Spinal cord (tissue), 10 donors: ENCODE measurements around the gene DYSF. TPM values are rescaled to one million over a fixed set of nuclear protein-coding genes. Genes with fewer than 3 reads are reported as not detected.

ENCODE experiments used
- DNase-seq, 6 donors: peaks; one replicate each; pipeline versions ENCODE4 v3.0.0 to v3.0.0-alpha.2; 2013 to 2015; ENCODE audit warnings: low spot score in 6 of 6, low read depth in 4 of 6
- H3K27ac ChIP-seq: one replicate; pipeline ENCODE4 v1.5.1; 2013; ENCODE audit warnings: low read depth, low read length, control low read depth
- H3K27me3 ChIP-seq: one replicate; pipeline ENCODE4 v1.6.1; 2013; ENCODE audit warnings: low read length; ENCODE audit not compliant: control insufficient read depth, insufficient read depth
- H3K36me3 ChIP-seq: one replicate; pipeline ENCODE4 v1.6.1; 2013; ENCODE audit warnings: low read length; ENCODE audit not compliant: control insufficient read depth, insufficient read depth
- H3K4me1 ChIP-seq: one replicate; pipeline ENCODE4 v1.6.1; 2013; ENCODE audit warnings: low read length; ENCODE audit not compliant: control insufficient read depth, insufficient read depth
- H3K4me3 ChIP-seq: one replicate; pipeline ENCODE4 v1.5.1; 2013; ENCODE audit warnings: low read depth, low read length, control low read depth
- H3K9me3 ChIP-seq: one replicate; pipeline ENCODE4 v1.6.1; 2013; ENCODE audit warnings: low read length; ENCODE audit not compliant: control insufficient read depth, insufficient read depth
- WGBS: methylation state at CpG from one replicate; pipeline ENCODE4 v1.1.5; 2013; ENCODE audit warnings: missing lambda C conversion rate; ENCODE audit not compliant: insufficient coverage; 5-methylcytosine and 5-hydroxymethylcytosine counted together
- polyA plus RNA-seq, 2 donors: library from polyadenylated mRNA; unstranded; fragments of 120-200 nt; gene quantifications; one replicate each; pipeline ENCODE4 v1.2.1, GENCODE V29; 2013; ENCODE audit not compliant: insufficient read length in 2 of 2
- total RNA-seq, 2 donors: library from RNA; depleted of rRNA in 1 of 2; stranded (reverse); fragments of 120-200 nt in 1 of 2; fragments of >200 nt in 1 of 2; gene quantifications; one replicate each; pipeline versions ENCODE4 v1.2.3 to v1.2.4, GENCODE V29; 2013 to 2014
- donor health status: healthy.

The DYSF gene
- total and polyA plus RNA-seq, 4 donors: 3.5 to 12.0 (median 6.7) TPM

DNA sequence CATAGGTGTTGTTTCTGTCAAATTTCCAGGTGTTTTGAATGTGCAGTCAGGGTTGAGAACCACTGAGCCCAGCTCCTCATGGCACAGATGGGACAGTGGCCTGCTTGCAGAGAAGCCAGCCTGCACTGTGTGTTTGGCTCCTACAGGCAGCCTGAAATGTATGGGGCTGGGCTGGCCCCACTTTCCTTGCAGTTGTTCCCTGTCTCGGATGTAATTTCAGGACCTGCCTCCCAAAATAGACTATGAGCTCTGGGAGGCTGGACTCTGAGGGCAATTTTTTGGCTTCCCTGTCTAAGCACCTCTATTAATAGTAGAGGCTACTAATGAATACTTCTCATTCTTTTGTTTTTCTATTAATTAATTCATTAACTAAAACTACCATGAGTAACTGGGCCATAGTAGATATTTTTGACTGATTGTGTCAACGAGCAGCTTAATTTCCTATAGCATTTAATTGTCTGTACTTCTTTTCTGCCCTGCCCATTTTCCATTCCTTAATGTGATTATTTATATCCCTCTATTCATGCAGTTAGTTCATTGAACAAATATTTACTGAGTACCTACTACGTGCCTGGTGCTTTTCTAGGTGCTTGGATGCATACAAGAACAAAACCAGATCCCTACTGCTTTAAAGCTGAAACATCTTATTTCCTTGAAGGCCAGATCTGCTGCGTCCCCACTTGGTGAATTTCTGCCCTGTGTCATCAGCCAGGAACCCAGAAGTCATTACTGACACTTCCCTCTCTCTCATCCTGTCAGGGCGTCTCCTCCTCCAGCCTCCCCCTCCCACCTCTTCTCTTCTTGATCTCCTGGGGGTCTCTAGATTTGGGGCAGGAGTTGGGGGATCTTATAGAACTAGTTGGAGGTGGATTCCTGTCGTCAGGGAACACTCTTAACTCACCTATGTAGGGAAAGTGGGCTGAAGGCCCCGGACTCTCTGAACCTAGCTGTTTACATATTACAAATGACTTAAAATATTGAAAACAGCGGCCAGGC, 16.3 kb downstream of the DYSF start:
- peaks cover 44% of the 10 kb centered on the region for H3K27me3 ChIP-seq
- H3K4me3 ChIP-seq: no peak overlapping the region
- WGBS: 81% methylated on average over 2 of the region's 8 CpGs
- peaks cover 9% of the 10 kb centered on the region for H3K4me1 ChIP-seq
- no peak for DNase-seq
- H3K27ac ChIP-seq: no peak overlapping the region
- H3K9me3 ChIP-seq: no peaks in the 10 kb centered on the region
- H3K36me3 ChIP-seq: no peaks in the 10 kb centered on the region

DNA sequence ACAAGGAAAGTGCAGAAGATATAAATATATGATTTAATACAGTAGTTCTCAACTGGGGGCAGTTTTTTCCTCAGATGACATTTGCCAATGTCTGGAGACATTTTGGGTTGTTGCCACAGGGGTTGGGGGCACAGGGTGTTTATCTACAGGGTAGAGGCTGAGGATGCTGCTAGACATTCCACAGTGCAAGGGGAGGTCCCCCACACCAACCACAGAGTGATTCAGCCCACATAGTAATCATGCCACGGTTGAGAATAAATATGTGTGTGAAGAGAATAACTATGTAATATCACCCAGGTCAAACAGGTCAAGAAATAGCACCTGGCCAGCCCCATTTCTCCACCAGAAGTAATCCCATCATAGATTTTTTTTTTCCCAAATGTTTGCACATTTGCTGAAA, 17.9 kb downstream of the DYSF start:
- no peaks in the 10 kb centered on the region for H3K36me3 ChIP-seq
- H3K27ac ChIP-seq: no peak overlapping the region
- peaks cover 29% of the 10 kb centered on the region for H3K27me3 ChIP-seq
- DNase-seq: no peak
- no CpG with 5 or more reads among the region's 1 CpG for WGBS
- no peak overlapping the region for H3K4me3 ChIP-seq
- no peaks in the 10 kb centered on the region for H3K9me3 ChIP-seq
- peaks cover 3% of the 10 kb centered on the region for H3K4me1 ChIP-seq

GRCh38 chr2:71472019-71472418, 18.7 kb downstream of the DYSF start:
- Histone ChIP-seq H3K36me3 (no peaks in the 10 kb centered on the region), H3K9me3 (no peaks in the 10 kb centered on the region), H3K4me3 (no peak overlapping the region), H3K27ac (no peak overlapping the region), H3K27me3 (peaks cover 22% of the 10 kb centered on the region), H3K4me1 (peaks cover under 1% of the 10 kb centered on the region)
- DNase-seq: no peak
- no CpG with 5 or more reads among the region's 2 CpGs for WGBS

DNA sequence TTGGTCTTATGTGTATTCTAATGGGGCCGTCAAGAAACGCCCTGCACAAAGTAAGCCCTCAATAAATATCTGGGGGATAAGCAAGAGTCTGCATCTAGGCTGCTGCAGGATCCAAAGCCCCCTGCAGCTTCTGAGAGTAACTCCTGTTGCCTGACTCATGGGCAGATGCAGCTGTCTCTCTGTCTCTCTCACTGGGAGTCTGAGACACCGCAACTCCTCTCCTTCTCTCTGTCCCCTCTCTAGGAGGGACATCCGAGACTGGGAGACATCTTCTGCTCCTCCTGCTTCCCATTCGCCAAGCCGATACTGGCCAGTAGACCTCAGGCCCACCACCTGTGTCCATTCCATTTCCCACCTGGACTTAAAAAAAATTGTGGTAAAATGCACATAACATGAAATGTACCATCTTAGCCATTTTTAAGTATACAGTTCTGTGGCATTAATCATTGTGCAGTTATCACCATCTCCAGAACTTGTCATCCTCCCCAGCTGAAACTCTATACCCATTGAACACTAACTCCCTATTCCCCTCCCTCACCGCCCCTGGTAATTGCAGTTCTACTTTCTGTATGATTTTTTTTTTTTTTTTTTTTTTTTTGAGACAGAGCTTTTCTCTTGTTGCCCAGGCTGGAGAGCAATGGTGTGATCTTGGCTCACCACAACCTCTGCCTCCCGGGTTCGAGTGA, 20.1 kb downstream of the DYSF start:
- no peak for DNase-seq
- Histone ChIP-seq H3K4me1 (no peaks in the 10 kb centered on the region), H3K9me3 (peaks cover 3% of the 10 kb centered on the region), H3K27me3 (peaks cover 9% of the 10 kb centered on the region), H3K4me3 (no peak overlapping the region), H3K36me3 (no peaks in the 10 kb centered on the region), H3K27ac (no peak overlapping the region)
- 71% methylated on average over 1 of the region's 9 CpGs for WGBS

DNA sequence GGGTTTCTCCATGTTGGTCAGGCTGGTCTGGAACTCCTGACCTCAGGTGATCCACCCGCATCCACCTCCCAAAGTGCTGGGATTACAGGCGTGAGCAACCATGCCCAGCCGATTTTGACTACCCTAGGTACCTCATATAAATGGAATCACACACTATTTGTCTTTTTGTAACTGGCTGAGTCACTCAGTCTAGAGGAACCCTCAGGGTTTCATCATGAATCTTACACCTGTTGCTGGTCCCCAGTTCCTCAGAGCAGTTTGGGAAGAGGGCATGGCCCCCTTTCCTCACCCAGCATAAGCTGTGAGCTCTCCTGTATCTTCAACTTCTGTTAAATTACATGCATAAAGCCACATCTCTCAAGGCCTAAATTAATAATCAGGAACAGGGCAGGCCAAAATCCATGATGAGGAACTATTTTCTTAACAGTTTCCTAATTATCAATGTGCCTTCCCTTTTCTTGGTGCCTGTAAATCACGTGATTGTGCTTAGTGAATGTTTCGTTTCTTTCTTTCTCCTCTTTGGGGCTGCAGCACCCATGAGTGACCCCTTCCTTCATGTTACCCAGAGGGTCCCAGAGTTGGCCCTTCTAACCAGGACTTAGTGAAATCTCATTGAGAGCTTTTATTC, 20.9 kb downstream of the DYSF start:
- H3K4me1 ChIP-seq: no peaks in the 10 kb centered on the region
- H3K36me3 ChIP-seq: no peaks in the 10 kb centered on the region
- peaks cover 4% of the 10 kb centered on the region for H3K27me3 ChIP-seq
- no CpG with 5 or more reads among the region's 5 CpGs for WGBS
- H3K27ac ChIP-seq: no peak overlapping the region
- H3K9me3 ChIP-seq: peaks cover 3% of the 10 kb centered on the region
- no peak for DNase-seq
- no peak overlapping the region for H3K4me3 ChIP-seq

GRCh38 chr2:71474744-71475397, 21.5 kb downstream of the DYSF start:
- no peak overlapping the region for H3K4me3 ChIP-seq
- 88% methylated on average over 6 of the region's 10 CpGs for WGBS
- H3K9me3 ChIP-seq: peaks cover 3% of the 10 kb centered on the region
- H3K36me3 ChIP-seq: no peaks in the 10 kb centered on the region
- H3K4me1 ChIP-seq: no peaks in the 10 kb centered on the region
- peak in 1 of 6 donors; percentile 21 for DNase-seq
- H3K27ac ChIP-seq: no peak overlapping the region
- no peaks in the 10 kb centered on the region for H3K27me3 ChIP-seq

DNA sequence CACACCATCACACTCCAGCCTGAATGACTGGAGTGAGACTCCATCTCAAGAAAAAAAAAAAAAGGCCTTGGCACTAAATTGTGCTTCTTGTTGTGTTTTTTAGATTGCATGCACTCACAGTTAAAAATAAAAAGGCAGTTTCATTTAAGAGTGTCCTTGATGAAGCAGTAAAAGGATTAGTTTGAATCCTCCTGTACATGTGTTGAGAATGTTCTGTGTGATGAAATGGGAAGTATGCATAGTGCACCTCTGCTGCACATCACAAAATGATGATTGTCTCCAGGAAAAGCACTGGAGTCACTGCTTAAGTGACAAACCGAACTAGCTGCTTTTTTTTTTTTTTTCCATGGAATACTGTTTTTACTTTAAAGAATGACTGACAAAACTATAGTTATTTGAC, 23.1 kb downstream of the DYSF start:
- no CpG with 5 or more reads among the region's 1 CpG for WGBS
- Histone ChIP-seq H3K27ac (no peak overlapping the region), H3K9me3 (peaks cover 3% of the 10 kb centered on the region), H3K4me3 (no peak overlapping the region), H3K4me1 (no peaks in the 10 kb centered on the region), H3K36me3 (no peaks in the 10 kb centered on the region), H3K27me3 (no peaks in the 10 kb centered on the region)
- no peak for DNase-seq

DNA sequence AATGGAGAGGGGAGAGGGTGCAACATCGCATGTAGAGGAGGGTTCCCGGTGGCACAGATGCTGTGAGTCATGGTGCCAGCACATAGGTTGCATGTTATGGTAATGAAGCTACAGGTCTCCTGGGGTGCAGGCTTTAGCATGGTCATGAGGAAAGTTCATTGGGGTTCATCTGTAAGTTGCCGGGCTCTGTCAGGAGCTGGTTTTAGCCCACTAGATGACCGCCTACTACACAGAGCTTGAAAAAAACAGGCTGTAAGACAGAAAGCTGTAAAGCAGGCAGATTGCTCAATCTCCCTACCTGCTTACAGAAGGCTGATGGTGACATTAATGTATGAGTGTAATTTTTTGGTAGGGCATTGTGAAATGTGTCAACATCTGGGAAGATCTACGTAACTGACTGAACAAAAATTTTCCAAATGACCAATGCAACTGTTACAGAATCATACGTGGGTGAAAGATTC, 23.9 kb downstream of the DYSF start:
- WGBS: 60% methylated on average over 2 of the region's 6 CpGs
- no peak overlapping the region for H3K4me3 ChIP-seq
- H3K4me1 ChIP-seq: peaks cover 4% of the 10 kb centered on the region
- no peaks in the 10 kb centered on the region for H3K36me3 ChIP-seq
- no peak overlapping the region for H3K27ac ChIP-seq
- no peak for DNase-seq
- H3K9me3 ChIP-seq: peaks cover 3% of the 10 kb centered on the region
- H3K27me3 ChIP-seq: no peaks in the 10 kb centered on the region

- Histone ChIP-seq H3K4me3 (no peak overlapping the region), H3K4me1 (peaks cover 4% of the 10 kb centered on the region), H3K27me3 (no peaks in the 10 kb centered on the region), H3K36me3 (no peaks in the 10 kb centered on the region), H3K9me3 (peaks cover 3% of the 10 kb centered on the region), H3K27ac (no peak overlapping the region)
- 79% methylated on average over 6 of the region's 6 CpGs for WGBS
- no peak for DNase-seq
Measured at GRCh38 chr2:71478806-71479205, 25.4 kb downstream of the DYSF start.
